Left kidney (tissue), 1 donor: ENCODE data around the gene PPIH. TPM values are rescaled to one million over a fixed set of nuclear protein-coding genes. Genes with fewer than 3 reads are reported as not detected.

Source experiments
- polyA plus RNA-seq: library from polyadenylated mRNA; unstranded; fragments of 120-200 nt; gene quantifications from one replicate; pipeline ENCODE4 v1.2.1, GENCODE V29; 2013; ENCODE audit not compliant: insufficient read length

PPIH gene
- polyA plus RNA-seq, 1 donor = 59.6 TPM

Other genes with a start within 250 kb of the PPIH start
- gene ZMYND12, start 202.4 kb upstream of the PPIH start, polyA plus RNA-seq = 5.1 TPM
- 80.4 TPM for gene PPCS, start 201.9 kb upstream of the PPIH start, polyA plus RNA-seq
- gene CCDC30, start 195.1 kb upstream of the PPIH start, polyA plus RNA-seq = 26.7 TPM
- gene YBX1, start 24.0 kb downstream of the PPIH start, polyA plus RNA-seq = 630 TPM
- gene CLDN19, start 81.8 kb downstream of the PPIH start, polyA plus RNA-seq = 83.3 TPM
- gene P3H1, start 108.6 kb downstream of the PPIH start, polyA plus RNA-seq = 73.6 TPM
- gene C1orf50, start 108.8 kb downstream of the PPIH start, polyA plus RNA-seq = 14.4 TPM
- 1.3 TPM for gene TMEM269, start 126.6 kb downstream of the PPIH start, polyA plus RNA-seq
- gene ERMAP, start 158.7 kb downstream of the PPIH start, polyA plus RNA-seq = 26.7 TPM
- 60.0 TPM for gene SVBP, start 159.0 kb downstream of the PPIH start, polyA plus RNA-seq
- 21.2 TPM for gene ZNF691, start 188.2 kb downstream of the PPIH start, polyA plus RNA-seq